Ovary (tissue), 3 donors: ENCODE measurements around the gene ZBTB43.

Experiments
- CTCF ChIP-seq, 3 donors: fragments of 450-650 bp in 2 of 3; fragments of 200-600 bp in 1 of 3; IDR thresholded peaks; one replicate each; pipeline versions ENCODE4 v1.5.1 to v1.8.0; 2016 to 2022; ENCODE audit warnings: antibody characterized with exemption in 3 of 3, mild to moderate bottlenecking in 1 of 3
- POLR2A ChIP-seq: fragments of 450-650 bp; IDR thresholded peaks from one replicate; pipeline ENCODE4 v1.6.1; 2017; ENCODE audit warnings: antibody characterized with exemption, mild to moderate bottlenecking, moderate library complexity
- donor health status: DM: no; HTN: no; CAD: no.

GRCh38 chr9:126849591-126850225, 44.9 kb downstream of the ZBTB43 start:
- TF ChIP-seq POLR2A (no peak), CTCF (IDR thresholded peaks at IDR 0.05) (no peak)
